Upper lobe of left lung (tissue), 6 donors: Measurements from ENCODE around the gene VWA5B2. TPM values are rescaled to one million over a fixed set of nuclear protein-coding genes. Genes with fewer than 3 reads are reported as not detected.

Experiments used
- ATAC-seq, 2 donors: fragments of 200-7000 bp; cut with Tn5 transposase; one replicate each; pipeline ENCODE4 v1.9.1; 2022; ENCODE audit warnings: mild to moderate bottlenecking in 2 of 2, moderate library complexity in 2 of 2; ENCODE audit not compliant: low FRiP score in 2 of 2
- DNase-seq, 2 donors: peaks; one replicate each; pipeline ENCODE4 v3.0.0-alpha.2; 2019 to 2020
- H3K27ac ChIP-seq, 4 donors: fragments of 200-600 bp; sonication (generic); one replicate each; pipeline ENCODE4 v1.5.1; 2016 to 2019
- H3K27me3 ChIP-seq, 4 donors: fragments of 200-600 bp; sonication (generic); one replicate each; pipeline ENCODE4 v1.5.1; 2017 to 2019
- H3K36me3 ChIP-seq, 4 donors: fragments of 200-600 bp; sonication (generic); one replicate each; pipeline ENCODE4 v1.5.1; 2016 to 2019
- H3K4me1 ChIP-seq, 4 donors: fragments of 200-600 bp; sonication (generic); one replicate each; pipeline ENCODE4 v1.5.1; 2018 to 2019
- H3K4me3 ChIP-seq, 4 donors: fragments of 200-600 bp; sonication (generic); one replicate each; pipeline ENCODE4 v1.5.1; 2017 to 2019; ENCODE audit warnings: mild to moderate bottlenecking in 2 of 4, moderate library complexity in 1 of 4
- H3K9me3 ChIP-seq, 4 donors: fragments of 200-600 bp; sonication (generic); one replicate each; pipeline ENCODE4 v1.5.1; 2018 to 2019
- CTCF ChIP-seq, 6 experiments: fragments of 450-650 bp in 4 of 6; fragments of 200-600 bp in 2 of 6; sonication (generic) in 2 of 6; IDR thresholded peaks; one replicate each; pipeline ENCODE4 v1.5.1; 2016 to 2019; ENCODE audit warnings: antibody characterized with exemption in 6 of 6
- EP300 ChIP-seq, 4 donors: sonication (generic); formaldehyde crosslinking; IDR thresholded peaks; one replicate each; pipeline ENCODE4 v1.5.1; 2017; ENCODE audit warnings: antibody characterized with exemption in 4 of 4, control low read depth in 2 of 4
- POLR2A ChIP-seq, 4 donors: fragments of 450-650 bp; IDR thresholded peaks; one replicate each; pipeline ENCODE4 v1.5.1; 2016 to 2017; ENCODE audit warnings: antibody characterized with exemption in 4 of 4, mild to moderate bottlenecking in 2 of 4
- POLR2AphosphoS5 ChIP-seq, 2 donors: sonication (generic); formaldehyde crosslinking; IDR thresholded peaks; one replicate each; pipeline ENCODE4 v1.5.1; 2017; ENCODE audit warnings: antibody characterized with exemption in 2 of 2
- WGBS, 2 donors: methylation state at CpG; one replicate each; pipeline ENCODE4 v1.1.5; 2017 to 2018; 5-methylcytosine and 5-hydroxymethylcytosine counted together
- total RNA-seq, 6 donors: library from RNA; depleted of rRNA in 4 of 6; stranded (reverse); fragments of >200 nt in 4 of 6; gene quantifications; one replicate each; pipeline versions ENCODE4 v1.1.0 to v1.2.1, GENCODE V29; 2016 to 2021
- donor health status: DM: no; HTN: no; CAD: no; lungs with moderate emphysema.
- donor health status: DM: no; HTN: yes; CAD: no; lungs with severe emphysema.

The VWA5B2 gene
- total RNA-seq, 6 donors from 2014 or later: 0.17 to 1.2 (median 0.51) TPM; not detected in 1

GRCh38 chr3:184239221-184239620, 9.8 kb downstream of the VWA5B2 start:
- Histone ChIP-seq H3K36me3 (peaks cover 13 to 24% (median 21%) of the 10 kb centered on the region in 4 donors), H3K9me3 (no peaks in the 10 kb centered on the region), H3K4me1 (peaks cover 0 to 8% (median 2%) of the 10 kb centered on the region in 4 donors), H3K4me3 (no peak overlapping the region), H3K27ac (no peak overlapping the region), H3K27me3 (peaks cover 0 to 3% (median 0%) of the 10 kb centered on the region in 4 donors)
- DNase-seq (no peak), ATAC-seq (no peak)
- no peak for TF ChIP-seq CTCF (IDR thresholded peaks at IDR 0.05)
- no peak for TF ChIP-seq POLR2A (IDR thresholded peaks at IDR 0.05)
- TF ChIP-seq EP300 (IDR thresholded peaks at IDR 0.05): no peak
- no peak for TF ChIP-seq POLR2AphosphoS5 (IDR thresholded peaks at IDR 0.05)
- WGBS, 2 donors: 93 to 96% methylated on average over 1 to 8 of the region's 8 CpGs

- 79 to 89% methylated on average over 1 to 5 of the region's 7 CpGs for WGBS, 2 donors
Observed at GRCh38 chr3:184239708-184240107, 10.3 kb downstream of the VWA5B2 start.

GRCh38 chr3:184240384-184241140, 11.2 kb downstream of the VWA5B2 start:
- TF ChIP-seq CTCF (IDR thresholded peaks at IDR 0.05): no peak
- TF ChIP-seq EP300 (IDR thresholded peaks at IDR 0.05): no peak
- no peak for TF ChIP-seq POLR2AphosphoS5 (IDR thresholded peaks at IDR 0.05)
- TF ChIP-seq POLR2A (IDR thresholded peaks at IDR 0.05): no peak
- 81 to 89% methylated on average over 3 to 4 of the region's 4 CpGs for WGBS, 2 donors
- DNase-seq: no peak
- no peak overlapping the region for H3K4me3 ChIP-seq
- H3K27me3 ChIP-seq: peaks cover 0 to 3% (median 0%) of the 10 kb centered on the region in 4 donors
- H3K4me1 ChIP-seq: peaks cover 0 to 8% (median 2%) of the 10 kb centered on the region in 4 donors
- ATAC-seq: no peak
- peaks cover 16 to 38% (median 33%) of the 10 kb centered on the region in 4 donors for H3K36me3 ChIP-seq
- H3K9me3 ChIP-seq: no peaks in the 10 kb centered on the region
- H3K27ac ChIP-seq: no peak overlapping the region

More at GRCh38 chr3:184239708-184240107, 10.3 kb downstream of the VWA5B2 start:
- H3K27me3 ChIP-seq: peaks cover 0 to 3% (median 0%) of the 10 kb centered on the region in 4 donors
- no peak for DNase-seq
- no peaks in the 10 kb centered on the region for H3K9me3 ChIP-seq
- H3K36me3 ChIP-seq: peaks cover 13 to 29% (median 26%) of the 10 kb centered on the region in 4 donors
- ATAC-seq: no peak
- peaks cover 0 to 8% (median 2%) of the 10 kb centered on the region in 4 donors for H3K4me1 ChIP-seq
- TF ChIP-seq EP300 (IDR thresholded peaks at IDR 0.05) (no peak), POLR2A (IDR thresholded peaks at IDR 0.05) (no peak), POLR2AphosphoS5 (IDR thresholded peaks at IDR 0.05) (no peak), CTCF (IDR thresholded peaks at IDR 0.05) (no peak)
- H3K4me3 ChIP-seq: no peak overlapping the region
- no peak overlapping the region for H3K27ac ChIP-seq

GRCh38 chr3:184241141-184241446, 11.7 kb downstream of the VWA5B2 start:
- Histone ChIP-seq H3K27me3 (peaks cover 0 to 3% (median 0%) of the 10 kb centered on the region in 4 donors), H3K4me3 (peak overlapping the region in 1 of 4 donors; percentile 33), H3K9me3 (no peaks in the 10 kb centered on the region), H3K4me1 (peaks cover 0 to 8% (median 2%) of the 10 kb centered on the region in 4 donors), H3K36me3 (peaks cover 16 to 39% (median 33%) of the 10 kb centered on the region in 4 donors), H3K27ac (no peak overlapping the region)
- WGBS, 2 donors: 60 to 69% methylated on average over 3 to 17 of the region's 17 CpGs
- ATAC-seq: no peak
- no peak for TF ChIP-seq EP300 (IDR thresholded peaks at IDR 0.05)
- TF ChIP-seq POLR2A (IDR thresholded peaks at IDR 0.05): no peak
- no peak for TF ChIP-seq CTCF (IDR thresholded peaks at IDR 0.05)
- no peak for TF ChIP-seq POLR2AphosphoS5 (IDR thresholded peaks at IDR 0.05)
- DNase-seq: no peak
